Uterus (tissue), 4 donors: ENCODE results near the gene FUS. TPM values are rescaled to one million over a fixed set of nuclear protein-coding genes. Genes with fewer than 3 reads are reported as not detected.

Experiments used
- DNase-seq, 2 donors: peaks; one replicate each; pipeline ENCODE4 v3.0.0-alpha.2; 2019 to 2020
- H3K27ac ChIP-seq, 2 donors: fragments of 200-600 bp; sonication (generic); 1 replicate in 1 of 2; 2 replicates in 1 of 2; pipeline ENCODE4 v1.5.1; 2016 to 2018
- H3K27me3 ChIP-seq, 2 donors: fragments of 200-600 bp; sonication (generic); one replicate each; pipeline ENCODE4 v1.5.1; 2018 to 2019; ENCODE audit warnings: control low read depth in 1 of 2
- H3K36me3 ChIP-seq, 2 donors: fragments of 200-600 bp; sonication (generic); one replicate each; pipeline ENCODE4 v1.5.1; 2019; ENCODE audit warnings: control low read depth in 1 of 2
- H3K4me1 ChIP-seq, 2 donors: fragments of 200-600 bp; sonication (generic); one replicate each; pipeline ENCODE4 v1.5.1; 2018 to 2019; ENCODE audit warnings: control low read depth in 1 of 2
- H3K4me3 ChIP-seq, 2 donors: fragments of 200-600 bp; sonication (generic); 1 replicate in 1 of 2; 2 replicates in 1 of 2; pipeline ENCODE4 v1.5.1; 2018 to 2019; ENCODE audit warnings: mild to moderate bottlenecking in 1 of 2
- H3K9me3 ChIP-seq, 2 donors: fragments of 200-600 bp; sonication (generic); one replicate each; pipeline ENCODE4 v1.5.1; 2019; ENCODE audit warnings: control low read depth in 1 of 2
- POLR2A ChIP-seq, 2 donors: fragments of 450-650 bp; IDR thresholded peaks; one replicate each; pipeline ENCODE4 v1.6.1; 2016; ENCODE audit warnings: antibody characterized with exemption in 2 of 2, mild to moderate bottlenecking in 1 of 2, moderate library complexity in 1 of 2
- intact Hi-C: fragments of 100-400 bp; cut with DNase I; formaldehyde crosslinking; loops from one replicate; pipeline ENCODE4 v1.15.1; 2023; ENCODE audit warnings: low total_unique reads
- total RNA-seq, 4 donors: library from RNA; depleted of rRNA in 3 of 4; stranded (reverse); fragments of >200 nt in 3 of 4; gene quantifications; one replicate each; pipeline versions ENCODE4 v1.1.0 to v1.2.4, GENCODE V29; 2014 to 2023
- TF ChIP-seq, protein P1 (sequence below), 4 experiments: fragments of 200-600 bp in 2 of 4; fragments of 450-650 bp in 2 of 4; sonication (generic) in 2 of 4; IDR thresholded peaks; one replicate each; pipeline ENCODE4 v1.5.1; 2016 to 2019; ENCODE audit warnings: antibody characterized with exemption in 4 of 4, mild to moderate bottlenecking in 2 of 4, moderate library complexity in 1 of 4
- donor health status: DM: yes; HTN: yes; CAD: no.

Gene FUS
- total RNA-seq, 4 donors from 2014 or later, result 21.5 to 356 (median 109) TPM

- no peaks in the 10 kb centered on the region for H3K36me3 ChIP-seq
- H3K4me3 ChIP-seq, result no peak overlapping the region
- no peaks in the 10 kb centered on the region for H3K9me3 ChIP-seq
- H3K4me1 ChIP-seq, result no peaks in the 10 kb centered on the region
- H3K27ac ChIP-seq, result no peak overlapping the region
- TF ChIP-seq, protein P1, sequence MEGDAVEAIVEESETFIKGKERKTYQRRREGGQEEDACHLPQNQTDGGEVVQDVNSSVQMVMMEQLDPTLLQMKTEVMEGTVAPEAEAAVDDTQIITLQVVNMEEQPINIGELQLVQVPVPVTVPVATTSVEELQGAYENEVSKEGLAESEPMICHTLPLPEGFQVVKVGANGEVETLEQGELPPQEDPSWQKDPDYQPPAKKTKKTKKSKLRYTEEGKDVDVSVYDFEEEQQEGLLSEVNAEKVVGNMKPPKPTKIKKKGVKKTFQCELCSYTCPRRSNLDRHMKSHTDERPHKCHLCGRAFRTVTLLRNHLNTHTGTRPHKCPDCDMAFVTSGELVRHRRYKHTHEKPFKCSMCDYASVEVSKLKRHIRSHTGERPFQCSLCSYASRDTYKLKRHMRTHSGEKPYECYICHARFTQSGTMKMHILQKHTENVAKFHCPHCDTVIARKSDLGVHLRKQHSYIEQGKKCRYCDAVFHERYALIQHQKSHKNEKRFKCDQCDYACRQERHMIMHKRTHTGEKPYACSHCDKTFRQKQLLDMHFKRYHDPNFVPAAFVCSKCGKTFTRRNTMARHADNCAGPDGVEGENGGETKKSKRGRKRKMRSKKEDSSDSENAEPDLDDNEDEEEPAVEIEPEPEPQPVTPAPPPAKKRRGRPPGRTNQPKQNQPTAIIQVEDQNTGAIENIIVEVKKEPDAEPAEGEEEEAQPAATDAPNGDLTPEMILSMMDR (IDR thresholded peaks at IDR 0.05), result no peak
- TF ChIP-seq POLR2A (IDR thresholded peaks at IDR 0.05), result no peak
- no peak for DNase-seq
- intact Hi-C loops, result no loop called here
- H3K27me3 ChIP-seq, result peaks cover 0 to 1% of the 10 kb centered on the region in 2 donors
Observed at GRCh38 chr16:31223044-31223443, 43.1 kb downstream of the FUS start.

- H3K4me3 ChIP-seq, result no peak overlapping the region
- intact Hi-C loops, result no loop called here
- TF ChIP-seq, protein P1 (IDR thresholded peaks at IDR 0.05), result no peak
- TF ChIP-seq POLR2A (IDR thresholded peaks at IDR 0.05), result no peak
- no peaks in the 10 kb centered on the region for H3K36me3 ChIP-seq
- H3K4me1 ChIP-seq, result no peaks in the 10 kb centered on the region
- H3K9me3 ChIP-seq, result no peaks in the 10 kb centered on the region
- no peaks in the 10 kb centered on the region for H3K27me3 ChIP-seq
- H3K27ac ChIP-seq, result no peak overlapping the region
- no peak for DNase-seq
Observed at GRCh38 chr16:31224092-31224955, 44.4 kb downstream of the FUS start.

DNA sequence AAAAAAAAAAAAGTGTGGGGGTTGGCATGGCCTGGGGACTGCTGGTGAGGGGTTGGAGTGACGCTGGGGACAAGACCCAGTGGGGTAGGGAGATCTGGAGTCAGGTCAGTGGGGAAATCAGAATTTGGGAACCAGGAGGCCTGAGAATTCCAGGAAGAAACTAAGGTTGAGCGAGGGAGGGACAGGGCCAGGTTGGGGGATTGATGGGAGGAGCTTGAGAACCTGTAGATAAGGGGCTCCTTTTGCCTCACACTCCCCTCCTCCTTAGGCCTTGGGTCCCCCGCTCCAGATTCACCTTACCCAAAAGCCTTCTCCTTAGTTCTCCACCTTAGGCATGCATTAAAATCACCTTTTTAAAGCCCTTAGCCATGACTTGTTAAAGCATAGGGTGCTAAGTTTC lies 45.3 kb downstream of the FUS start:
- DNase-seq, result no peak

DNA sequence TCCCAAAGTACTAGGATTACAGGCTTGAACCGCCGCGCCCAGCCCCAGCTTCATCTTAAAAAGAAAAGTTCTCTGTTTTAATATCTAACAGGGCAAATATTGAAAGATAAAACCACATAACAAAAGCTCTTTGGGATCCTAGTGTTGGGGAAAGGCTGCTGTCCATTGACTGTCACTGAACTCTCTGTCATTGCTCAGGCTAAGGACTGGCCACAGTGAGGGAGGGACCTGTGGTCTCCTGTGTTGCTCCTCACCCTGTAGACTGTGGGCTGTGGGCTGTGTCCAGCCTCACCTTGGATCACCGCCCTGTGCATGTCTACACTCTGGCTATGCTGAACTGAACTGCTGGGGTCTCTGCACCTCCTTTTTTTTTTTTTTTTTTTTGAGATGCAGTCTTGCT lies 48.3 kb downstream of the FUS start:
- intact Hi-C loops, result no loop called here
- TF ChIP-seq, protein P1 (IDR thresholded peaks at IDR 0.05), result no peak
- no peak for TF ChIP-seq POLR2A (IDR thresholded peaks at IDR 0.05)

More for the DNA sequence above, 45.3 kb downstream of the FUS start:
- no peak overlapping the region for H3K4me3 ChIP-seq
- intact Hi-C loops, result no loop called here
- no peaks in the 10 kb centered on the region for H3K4me1 ChIP-seq
- H3K9me3 ChIP-seq, result no peaks in the 10 kb centered on the region
- no peaks in the 10 kb centered on the region for H3K36me3 ChIP-seq
- no peak overlapping the region for H3K27ac ChIP-seq
- no peak for TF ChIP-seq POLR2A (IDR thresholded peaks at IDR 0.05)
- TF ChIP-seq, protein P1 (IDR thresholded peaks at IDR 0.05), result no peak
- no peaks in the 10 kb centered on the region for H3K27me3 ChIP-seq

DNA sequence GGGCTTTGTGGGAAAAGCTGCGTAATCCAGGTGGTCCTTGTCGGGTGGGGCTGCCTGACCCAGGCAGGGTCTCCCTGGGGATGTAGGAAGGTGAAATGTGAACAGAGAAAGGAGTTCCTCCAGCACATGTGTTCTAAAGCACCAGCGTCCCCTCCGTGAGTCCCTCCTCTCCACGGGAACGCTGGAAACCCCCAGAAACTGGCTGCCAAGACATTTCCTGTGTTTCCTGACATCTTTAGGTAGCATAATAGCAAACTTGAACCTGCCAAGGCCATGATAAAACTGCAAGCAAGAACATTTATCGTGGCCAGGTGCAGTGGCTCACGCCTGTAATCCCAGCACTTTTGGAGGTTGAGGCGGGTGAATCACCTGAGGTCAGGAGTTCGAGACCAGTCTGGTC lies 49.6 kb downstream of the FUS start:
- no peaks in the 10 kb centered on the region for H3K4me1 ChIP-seq
- H3K27ac ChIP-seq, result no peak overlapping the region
- H3K4me3 ChIP-seq, result no peak overlapping the region
- H3K36me3 ChIP-seq, result no peaks in the 10 kb centered on the region
- TF ChIP-seq, protein P1 (IDR thresholded peaks at IDR 0.05), result no peak
- no peak for TF ChIP-seq POLR2A (IDR thresholded peaks at IDR 0.05)
- H3K27me3 ChIP-seq, result no peaks in the 10 kb centered on the region
- no peaks in the 10 kb centered on the region for H3K9me3 ChIP-seq
- no peak for DNase-seq
- intact Hi-C loops, result no loop called here

More for the DNA sequence above, 48.3 kb downstream of the FUS start:
- no peaks in the 10 kb centered on the region for H3K9me3 ChIP-seq
- H3K27me3 ChIP-seq, result no peaks in the 10 kb centered on the region
- no peak overlapping the region for H3K27ac ChIP-seq
- no peaks in the 10 kb centered on the region for H3K36me3 ChIP-seq
- H3K4me3 ChIP-seq, result no peak overlapping the region
- no peaks in the 10 kb centered on the region for H3K4me1 ChIP-seq
- DNase-seq, result no peak
